HepG2 (cell line): Measurements from ENCODE around the gene AGMO. TPM values are rescaled to one million over a fixed set of nuclear protein-coding genes. Genes with fewer than 3 reads are reported as not detected.

Experiments used
- ATAC-seq: fragments of 200-7000 bp; cut with Tn5 transposase; 3 replicates; pipeline ENCODE4 v1.9.1; 2020; ENCODE audit warnings: mild to moderate bottlenecking, moderate library complexity
- BruUV-seq: library from RNA; stranded (reverse); fragments of 400-500 nt; replicated peaks from 2 replicates; lab custom pipeline; 2021; lab: Mats Ljungman, UMichigan
- CTCF ChIA-PET: fragments of 300-600 bp; formaldehyde crosslinking; extraction: SDS; loops from one replicate; lab custom pipeline; 2021; ENCODE audit warnings: low total read pairs, inconsistent platforms, low intra/inter-chr PET ratio; lab: Yijun Ruan, JAX
- POLR2A ChIA-PET: fragments of 350-600 bp; sonication (Branson Sonifier 250); formaldehyde crosslinking; loops from one replicate; lab custom pipeline; 2020; ENCODE audit warnings: antibody characterized with exemption, inconsistent platforms; lab: Yijun Ruan, JAX
- DNase-seq: peaks from one replicate; pipeline ENCODE4 v3.0.0-alpha.2; 2015; ENCODE audit warnings: low spot score
- FAIRE-seq: peaks from 3 replicates; lab custom pipeline; 2011; peaks lifted over from hg19 to GRCh38; lab: Jason Lieb, UNC
- H2AFZ ChIP-seq: one replicate; pipeline ENCODE4 v1.6.1; 2011; ENCODE audit warnings: low read length, inconsistent platforms
- H3K27ac ChIP-seq: fragments of 300-600 bp; 3 replicates; pipeline ENCODE4 v1.8.0; 2011; ENCODE audit warnings: mixed run types, mild to moderate bottlenecking, mixed read lengths, low read length, inconsistent platforms; ENCODE audit not compliant: insufficient read depth; ENCODE audit errors: extremely low read length
- H3K27me3 ChIP-seq, 2 experiments: fragments of 200-600 bp in 1 of 2; 2 replicates in 1 of 2; 3 replicates in 1 of 2; pipeline versions ENCODE4 v1.6.0 to v1.8.0; 2011; ENCODE audit warnings: low read length in 2 of 2, mild to moderate bottlenecking in 2 of 2, moderate library complexity in 2 of 2, inconsistent platforms in 1 of 2; ENCODE audit not compliant: insufficient read depth in 2 of 2, control insufficient read depth in 1 of 2
- H3K36me3 ChIP-seq, 2 experiments: fragments of 200-600 bp in 1 of 2; replicated peaks in 1 of 2; 2 replicates in 1 of 2; 3 replicates in 1 of 2; pipeline versions ENCODE4 v1.5.1 to v1.8.0; 2011; ENCODE audit warnings: low read length in 2 of 2, inconsistent platforms in 1 of 2; ENCODE audit not compliant: insufficient read depth in 2 of 2, control insufficient read depth in 1 of 2
- H3K4me1 ChIP-seq: 2 replicates; pipeline ENCODE4 v1.5.1; 2012; ENCODE audit warnings: low read length, inconsistent platforms; ENCODE audit not compliant: insufficient read depth
- H3K4me2 ChIP-seq: 2 replicates; pipeline ENCODE4 v1.6.0; 2011; ENCODE audit warnings: low read depth, low read length, inconsistent platforms
- H3K4me3 ChIP-seq, 3 experiments: fragments of 200-600 bp in 1 of 3; sonication (generic), shearing (Covaris generic) in 1 of 3; replicated peaks in 1 of 3; 2 replicates each; pipeline ENCODE4 v1.5.1; 2011 to 2016; ENCODE audit warnings: low read length in 3 of 3, inconsistent platforms in 2 of 3, low read depth in 2 of 3, mild to moderate bottlenecking in 2 of 3, control low read depth in 1 of 3, mixed read lengths in 1 of 3; ENCODE audit not compliant: insufficient read depth in 1 of 3
- H3K79me2 ChIP-seq: one replicate; pipeline ENCODE4 v1.6.1; 2011; ENCODE audit warnings: low read length, inconsistent platforms; ENCODE audit not compliant: insufficient read depth
- H3K9ac ChIP-seq: 2 replicates; pipeline ENCODE4 v1.6.0; 2011; ENCODE audit warnings: mild to moderate bottlenecking, low read depth, low read length, inconsistent platforms; ENCODE audit not compliant: insufficient read depth
- H3K9me3 ChIP-seq: 2 replicates; pipeline ENCODE4 v1.5.1; 2012; ENCODE audit warnings: mild to moderate bottlenecking, low read length
- H4K20me1 ChIP-seq: 2 replicates; pipeline ENCODE4 v1.6.0; 2011; ENCODE audit warnings: inconsistent platforms, mild to moderate bottlenecking, low read length, moderate library complexity; ENCODE audit not compliant: insufficient read depth
- ARID2 ChIP-seq: sonication (generic); formaldehyde crosslinking; IDR thresholded peaks from 2 replicates; pipeline ENCODE4 v1.8.1; 2022; ENCODE audit warnings: mild to moderate bottlenecking, missing genetic modification reagents, borderline replicate concordance
- ATM ChIP-seq: fragments of 450-650 bp; IDR thresholded peaks from 2 replicates; pipeline ENCODE4 v1.7.1; 2017; ENCODE audit warnings: mild to moderate bottlenecking, borderline replicate concordance
- DNMT3B ChIP-seq: conservative IDR thresholded peaks from 2 replicates; pipeline ENCODE4 v1.6.1; 2016; ENCODE audit warnings: missing biosample characterization, control low read depth
- FOXA3 ChIP-seq: IDR thresholded peaks from 2 replicates; pipeline ENCODE4 v1.6.1; 2016; ENCODE audit warnings: missing genetic modification reagents, missing compliant biosample characterization
- HNRNPLL ChIP-seq: fragments of 200-400 bp; formaldehyde crosslinking; IDR thresholded peaks from 2 replicates; pipeline ENCODE4 v1.6.1; 2017; ENCODE audit warnings: mild to moderate bottlenecking, low read depth, low read length; ENCODE audit not compliant: poor library complexity, severe bottlenecking
- HOXA3 ChIP-seq: sonication (generic); formaldehyde crosslinking; IDR thresholded peaks from 2 replicates; pipeline ENCODE4 v1.5.0; 2020; ENCODE audit warnings: missing genetic modification reagents
- ISL2 ChIP-seq: sonication (generic); formaldehyde crosslinking; IDR thresholded peaks from 2 replicates; pipeline ENCODE4 v1.5.0; 2020; ENCODE audit warnings: missing genetic modification reagents
- KDM6A ChIP-seq: IDR thresholded peaks from 2 replicates; pipeline ENCODE4 v1.6.1; 2016; ENCODE audit warnings: low read depth
- KLF16 ChIP-seq, 2 experiments: sonication (generic) in 1 of 2; formaldehyde crosslinking in 1 of 2; IDR thresholded peaks; 2 replicates each; pipeline versions ENCODE4 v1.6.1 to v1.8.0; 2016 to 2023; ENCODE audit warnings: missing genetic modification reagents in 2 of 2, missing compliant biosample characterization in 1 of 2
- SMC3 ChIP-seq: IDR thresholded peaks from 2 replicates; pipeline ENCODE4 v1.6.1; 2011; ENCODE audit warnings: low read length, improper control_type of control experiment
- ZBTB8A ChIP-seq: sonication (generic); formaldehyde crosslinking; IDR thresholded peaks from 2 replicates; pipeline ENCODE4 v1.4.0; 2020; ENCODE audit warnings: mild to moderate bottlenecking, low read depth, missing genetic modification reagents, borderline replicate concordance
- ZNF432 ChIP-seq: sonication (generic); formaldehyde crosslinking; IDR thresholded peaks from 2 replicates; pipeline ENCODE4 v1.5.0; 2020; ENCODE audit warnings: missing genetic modification reagents, mild to moderate bottlenecking, borderline replicate concordance
- ZNF451 ChIP-seq: sonication (generic); formaldehyde crosslinking; IDR thresholded peaks from 2 replicates; pipeline ENCODE4 v1.5.0; 2020; ENCODE audit warnings: mild to moderate bottlenecking, missing genetic modification reagents
- ZNF550 ChIP-seq: sonication (generic); formaldehyde crosslinking; IDR thresholded peaks from 2 replicates; pipeline ENCODE4 v1.4.0; 2020; ENCODE audit warnings: mild to moderate bottlenecking, missing genetic modification reagents, borderline replicate concordance
- WGBS: methylation state at CpG from one replicate; pipeline ENCODE4 v1.1.6; 2017; ENCODE audit warnings: low lambda C conversion rate; 5-methylcytosine and 5-hydroxymethylcytosine counted together
- in situ Hi-C: cut with HindIII; loops from 2 replicates; pipeline ENCODE4 v1.10.0; 2017; ENCODE audit warnings: low pct_unique_long_range_greater_than_20kb; ENCODE audit not compliant: extremely low pct_ligation_motif_present
- intact Hi-C: fragments of 100-400 bp; cut with micrococcal nuclease; formaldehyde crosslinking; loops from one replicate; pipeline ENCODE4 v1.10.0; 2022; ENCODE audit not compliant: unreplicated experiment
- polyA plus RNA-seq, 8 experiments: library from polyadenylated mRNA; depleted of rRNA in 3 of 8; stranded (reverse) in 7 of 8; unstranded in 1 of 8; fragments of >200 nt; fragmentation: Illumina TruSeq in 4 of 8; extraction: Trizol in 4 of 8; gene quantifications; 2 replicates each; pipeline versions ENCODE4 v1.2.1 to v1.2.3, GENCODE V29; 2011 to 2016; ENCODE audit warnings: low read depth in 4 of 8, missing spikeins in 1 of 8, mixed read lengths in 1 of 8; ENCODE audit not compliant: insufficient read depth in 1 of 8
- total RNA-seq, 5 experiments: library from RNA; depleted of rRNA; stranded (reverse); fragments of >200 nt; fragmentation: Illumina TruSeq; extraction: Trizol; gene quantifications; 2 replicates each; pipeline ENCODE4 v1.2.3, GENCODE V29; 2016; ENCODE audit warnings: low read depth in 1 of 5
- TF ChIP-seq, protein P1 (sequence below): sonication (generic); formaldehyde crosslinking; IDR thresholded peaks from 2 replicates; pipeline ENCODE4 v1.9.0; 2021; ENCODE audit warnings: missing genetic modification reagents, mild to moderate bottlenecking, borderline replicate concordance
- TF ChIP-seq, protein P2 (sequence below): sonication (generic); formaldehyde crosslinking; IDR thresholded peaks from 2 replicates; pipeline ENCODE4 v1.5.0; 2020; ENCODE audit warnings: mild to moderate bottlenecking, missing genetic modification reagents
- TF ChIP-seq, protein P3 (sequence below): sonication (generic); formaldehyde crosslinking; IDR thresholded peaks from 2 replicates; pipeline ENCODE4 v1.5.1; 2020; ENCODE audit warnings: missing genetic modification reagents, mild to moderate bottlenecking, borderline replicate concordance

AGMO gene
- total and polyA plus RNA-seq, 2 of the 13 experiments (the other 11 are each of a cell fraction or from before 2014, with no cell fraction given): 0.22 to 0.50 TPM

DNA sequence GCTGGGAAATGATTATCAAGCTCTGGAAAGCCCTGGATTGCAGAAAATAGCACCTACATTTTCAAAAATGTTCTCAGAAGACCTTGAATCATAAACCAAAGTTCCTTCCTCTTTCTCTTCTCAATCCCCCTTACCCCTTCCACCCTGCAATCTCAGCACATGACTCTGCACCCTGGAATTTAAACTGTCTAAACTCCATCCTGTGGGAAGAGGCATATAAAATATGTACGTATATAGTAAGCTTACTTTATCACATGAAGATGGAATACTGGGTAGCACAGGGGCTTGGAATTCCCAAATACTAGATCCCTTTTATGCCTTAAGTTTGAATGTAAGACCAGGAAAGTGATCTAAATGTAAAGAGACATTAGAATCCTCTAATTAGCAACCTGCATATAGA, 7.7 kb downstream of the AGMO start:
- DNase-seq (no peak), FAIRE-seq (no peak), ATAC-seq (no peak)
- H3K27ac ChIP-seq: no peak overlapping the region
- intact Hi-C loops: no loop called here
- H4K20me1 ChIP-seq: no peaks in the 10 kb centered on the region
- ChIA-PET POLR2A (no interaction called here), CTCF (no interaction called here)
- no peaks in the 10 kb centered on the region for H3K36me3 ChIP-seq
- H3K27me3 ChIP-seq: no peaks in the 10 kb centered on the region
- no peak overlapping the region for H2AFZ ChIP-seq
- no peak overlapping the region for H3K4me2 ChIP-seq
- no TSS peak for BruUV-seq
- H3K4me3 ChIP-seq: no peak overlapping the region
- no peaks in the 10 kb centered on the region for H3K4me1 ChIP-seq
- peaks cover 12% of the 10 kb centered on the region for H3K9me3 ChIP-seq
- TF ChIP-seq, protein P1, sequence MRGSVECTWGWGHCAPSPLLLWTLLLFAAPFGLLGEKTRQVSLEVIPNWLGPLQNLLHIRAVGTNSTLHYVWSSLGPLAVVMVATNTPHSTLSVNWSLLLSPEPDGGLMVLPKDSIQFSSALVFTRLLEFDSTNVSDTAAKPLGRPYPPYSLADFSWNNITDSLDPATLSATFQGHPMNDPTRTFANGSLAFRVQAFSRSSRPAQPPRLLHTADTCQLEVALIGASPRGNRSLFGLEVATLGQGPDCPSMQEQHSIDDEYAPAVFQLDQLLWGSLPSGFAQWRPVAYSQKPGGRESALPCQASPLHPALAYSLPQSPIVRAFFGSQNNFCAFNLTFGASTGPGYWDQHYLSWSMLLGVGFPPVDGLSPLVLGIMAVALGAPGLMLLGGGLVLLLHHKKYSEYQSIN (CRISPR knock-in tag): no peak
- TF ChIP-seq ZNF451 (CRISPR knock-in tag) (no peak), ZBTB8A (CRISPR knock-in tag) (no peak), ARID2 (CRISPR knock-in tag) (no peak), ATM (no peak), HOXA3 (CRISPR knock-in tag) (no peak), DNMT3B (CRISPR knock-in tag) (no peak), HNRNPLL (no peak), ISL2 (CRISPR knock-in tag) (no peak), ZNF550 (no peak), ZNF432 (CRISPR knock-in tag) (no peak), SMC3 (no peak), KDM6A (CRISPR knock-in tag) (no peak), FOXA3 (CRISPR knock-in tag) (no peak), KLF16 (CRISPR knock-in tag; IDR thresholded peaks at IDR 0.05) (no peak)
- TF ChIP-seq, protein P2, sequence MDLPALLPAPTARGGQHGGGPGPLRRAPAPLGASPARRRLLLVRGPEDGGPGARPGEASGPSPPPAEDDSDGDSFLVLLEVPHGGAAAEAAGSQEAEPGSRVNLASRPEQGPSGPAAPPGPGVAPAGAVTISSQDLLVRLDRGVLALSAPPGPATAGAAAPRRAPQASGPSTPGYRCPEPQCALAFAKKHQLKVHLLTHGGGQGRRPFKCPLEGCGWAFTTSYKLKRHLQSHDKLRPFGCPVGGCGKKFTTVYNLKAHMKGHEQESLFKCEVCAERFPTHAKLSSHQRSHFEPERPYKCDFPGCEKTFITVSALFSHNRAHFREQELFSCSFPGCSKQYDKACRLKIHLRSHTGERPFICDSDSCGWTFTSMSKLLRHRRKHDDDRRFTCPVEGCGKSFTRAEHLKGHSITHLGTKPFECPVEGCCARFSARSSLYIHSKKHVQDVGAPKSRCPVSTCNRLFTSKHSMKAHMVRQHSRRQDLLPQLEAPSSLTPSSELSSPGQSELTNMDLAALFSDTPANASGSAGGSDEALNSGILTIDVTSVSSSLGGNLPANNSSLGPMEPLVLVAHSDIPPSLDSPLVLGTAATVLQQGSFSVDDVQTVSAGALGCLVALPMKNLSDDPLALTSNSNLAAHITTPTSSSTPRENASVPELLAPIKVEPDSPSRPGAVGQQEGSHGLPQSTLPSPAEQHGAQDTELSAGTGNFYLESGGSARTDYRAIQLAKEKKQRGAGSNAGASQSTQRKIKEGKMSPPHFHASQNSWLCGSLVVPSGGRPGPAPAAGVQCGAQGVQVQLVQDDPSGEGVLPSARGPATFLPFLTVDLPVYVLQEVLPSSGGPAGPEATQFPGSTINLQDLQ (CRISPR knock-in tag): no peak
- TF ChIP-seq, protein P3, sequence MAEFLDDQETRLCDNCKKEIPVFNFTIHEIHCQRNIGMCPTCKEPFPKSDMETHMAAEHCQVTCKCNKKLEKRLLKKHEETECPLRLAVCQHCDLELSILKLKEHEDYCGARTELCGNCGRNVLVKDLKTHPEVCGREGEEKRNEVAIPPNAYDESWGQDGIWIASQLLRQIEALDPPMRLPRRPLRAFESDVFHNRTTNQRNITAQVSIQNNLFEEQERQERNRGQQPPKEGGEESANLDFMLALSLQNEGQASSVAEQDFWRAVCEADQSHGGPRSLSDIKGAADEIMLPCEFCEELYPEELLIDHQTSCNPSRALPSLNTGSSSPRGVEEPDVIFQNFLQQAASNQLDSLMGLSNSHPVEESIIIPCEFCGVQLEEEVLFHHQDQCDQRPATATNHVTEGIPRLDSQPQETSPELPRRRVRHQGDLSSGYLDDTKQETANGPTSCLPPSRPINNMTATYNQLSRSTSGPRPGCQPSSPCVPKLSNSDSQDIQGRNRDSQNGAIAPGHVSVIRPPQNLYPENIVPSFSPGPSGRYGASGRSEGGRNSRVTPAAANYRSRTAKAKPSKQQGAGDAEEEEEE (CRISPR knock-in tag): no peak
- H3K79me2 ChIP-seq: no peaks in the 10 kb centered on the region
- WGBS: 81% methylated on average over 1 of the region's 1 CpG
- in situ Hi-C loops: no loop called here
- H3K9ac ChIP-seq: no peak overlapping the region
